Measurements from ENCODE around the gene TPSG1.

Gene TPSG1

DNA sequence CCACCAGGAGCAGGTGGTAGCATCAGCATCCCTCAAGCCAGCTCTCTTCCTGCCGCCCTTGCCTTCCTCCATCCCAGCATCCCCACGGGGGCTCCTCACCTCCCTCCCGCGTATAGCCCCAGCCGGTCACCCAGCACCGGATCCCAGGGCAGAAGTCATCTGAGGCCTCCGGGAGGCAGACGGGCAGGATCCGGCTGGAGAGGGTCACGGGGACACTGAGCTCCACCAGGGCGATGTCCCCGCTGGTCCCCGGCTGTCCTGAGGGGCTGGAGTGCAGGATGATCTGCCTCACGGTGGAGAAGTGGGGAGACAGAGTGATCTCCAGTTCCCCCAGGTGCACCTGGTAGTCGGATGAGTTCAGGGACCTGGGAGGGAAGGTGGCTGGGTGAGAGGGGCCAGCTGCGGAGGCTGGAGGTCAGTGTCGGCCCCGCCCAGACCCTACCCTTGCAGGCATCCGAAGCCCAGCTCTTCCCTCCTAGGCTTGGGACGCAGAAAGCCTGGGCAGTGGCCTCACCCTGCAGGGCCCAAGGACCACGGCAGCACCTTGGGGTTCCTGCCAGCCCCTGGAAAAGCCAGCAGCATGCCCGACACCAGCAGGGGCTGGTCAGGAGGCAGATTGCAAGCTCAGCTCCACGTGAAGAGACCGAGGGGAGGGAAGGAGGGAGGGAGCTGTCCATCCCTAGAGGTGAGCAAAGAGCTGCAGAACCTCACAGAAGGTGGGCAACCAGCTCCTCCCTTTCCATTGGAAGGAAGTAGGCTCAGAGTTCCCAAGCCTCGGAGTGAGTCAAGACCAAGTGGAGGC is 2.3 kb downstream of the TPSG1 start:
- H3K9me3 Mint-ChIP-seq, result no peaks in the 10 kb centered on the region
- H3K4me3 Mint-ChIP-seq, result no peak overlapping the region
- H3K27ac Mint-ChIP-seq, result no peak overlapping the region
- TF ChIP-seq, protein P1, sequence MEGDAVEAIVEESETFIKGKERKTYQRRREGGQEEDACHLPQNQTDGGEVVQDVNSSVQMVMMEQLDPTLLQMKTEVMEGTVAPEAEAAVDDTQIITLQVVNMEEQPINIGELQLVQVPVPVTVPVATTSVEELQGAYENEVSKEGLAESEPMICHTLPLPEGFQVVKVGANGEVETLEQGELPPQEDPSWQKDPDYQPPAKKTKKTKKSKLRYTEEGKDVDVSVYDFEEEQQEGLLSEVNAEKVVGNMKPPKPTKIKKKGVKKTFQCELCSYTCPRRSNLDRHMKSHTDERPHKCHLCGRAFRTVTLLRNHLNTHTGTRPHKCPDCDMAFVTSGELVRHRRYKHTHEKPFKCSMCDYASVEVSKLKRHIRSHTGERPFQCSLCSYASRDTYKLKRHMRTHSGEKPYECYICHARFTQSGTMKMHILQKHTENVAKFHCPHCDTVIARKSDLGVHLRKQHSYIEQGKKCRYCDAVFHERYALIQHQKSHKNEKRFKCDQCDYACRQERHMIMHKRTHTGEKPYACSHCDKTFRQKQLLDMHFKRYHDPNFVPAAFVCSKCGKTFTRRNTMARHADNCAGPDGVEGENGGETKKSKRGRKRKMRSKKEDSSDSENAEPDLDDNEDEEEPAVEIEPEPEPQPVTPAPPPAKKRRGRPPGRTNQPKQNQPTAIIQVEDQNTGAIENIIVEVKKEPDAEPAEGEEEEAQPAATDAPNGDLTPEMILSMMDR (IDR thresholded peaks at IDR 0.05; ENCODE audit: unreplicated experiment in 3 of 3), result no peak
- H3K4me1 Mint-ChIP-seq, result peaks cover 5% of the 10 kb centered on the region
- peaks cover 7% of the 10 kb centered on the region for H3K27me3 Mint-ChIP-seq (ENCODE audit: low read depth)
- H3K36me3 Mint-ChIP-seq (ENCODE audit: low read depth), result peaks cover 9% of the 10 kb centered on the region

DNA sequence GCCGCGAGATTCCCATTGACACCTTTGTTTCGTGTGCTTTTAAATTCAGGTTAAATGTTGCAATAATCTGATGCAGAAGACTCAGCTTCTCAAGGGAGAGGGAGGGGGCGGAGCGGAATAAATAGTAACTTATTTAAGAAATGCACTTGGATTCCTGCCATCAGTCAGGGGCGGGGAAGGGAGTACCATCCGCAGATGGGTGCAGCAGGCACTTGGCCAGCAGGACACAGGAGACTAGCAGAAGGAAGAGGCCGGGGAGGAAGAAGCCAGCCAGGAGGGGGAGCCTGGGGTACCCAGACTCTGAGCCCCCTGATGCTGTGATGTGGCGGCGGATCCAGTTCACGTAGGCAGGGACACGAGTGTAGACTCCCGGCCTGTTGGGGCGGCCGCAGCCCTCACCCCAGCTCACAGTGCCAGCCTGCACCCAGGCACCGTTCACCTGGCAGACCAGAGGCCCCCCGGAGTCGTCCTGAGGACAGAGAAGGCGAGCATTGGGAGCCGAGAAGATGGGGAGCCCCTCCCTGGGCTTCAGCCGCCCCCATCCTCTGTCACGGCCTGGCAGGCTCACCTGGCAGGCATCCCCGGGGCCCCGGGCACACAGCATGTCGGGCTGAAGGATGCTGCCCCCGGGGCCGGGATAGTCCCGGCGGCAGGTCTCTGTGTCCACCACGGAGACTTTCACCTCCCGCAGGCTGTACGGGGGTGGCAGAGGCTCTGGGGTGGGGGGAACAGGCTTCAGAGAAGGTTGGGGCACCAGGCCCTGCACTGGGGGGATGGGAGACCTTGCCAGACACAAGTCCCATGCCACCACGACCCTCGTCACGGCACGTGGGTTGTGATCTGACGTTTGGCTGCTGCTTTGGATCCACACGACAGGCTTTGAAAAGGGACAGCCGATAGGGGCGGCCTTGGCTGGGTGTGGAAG is 3.2 kb downstream of the TPSG1 start:
- H3K27me3 Mint-ChIP-seq (ENCODE audit: low read depth), result peaks cover 7% of the 10 kb centered on the region
- H3K4me1 Mint-ChIP-seq, result peaks cover 5% of the 10 kb centered on the region
- TF ChIP-seq, protein P1 (IDR thresholded peaks at IDR 0.05; ENCODE audit: unreplicated experiment in 3 of 3), result no peak
- no peak overlapping the region for H3K27ac Mint-ChIP-seq
- peaks cover 9% of the 10 kb centered on the region for H3K36me3 Mint-ChIP-seq (ENCODE audit: low read depth)
- no peak overlapping the region for H3K4me3 Mint-ChIP-seq
- H3K9me3 Mint-ChIP-seq, result no peaks in the 10 kb centered on the region

DNA sequence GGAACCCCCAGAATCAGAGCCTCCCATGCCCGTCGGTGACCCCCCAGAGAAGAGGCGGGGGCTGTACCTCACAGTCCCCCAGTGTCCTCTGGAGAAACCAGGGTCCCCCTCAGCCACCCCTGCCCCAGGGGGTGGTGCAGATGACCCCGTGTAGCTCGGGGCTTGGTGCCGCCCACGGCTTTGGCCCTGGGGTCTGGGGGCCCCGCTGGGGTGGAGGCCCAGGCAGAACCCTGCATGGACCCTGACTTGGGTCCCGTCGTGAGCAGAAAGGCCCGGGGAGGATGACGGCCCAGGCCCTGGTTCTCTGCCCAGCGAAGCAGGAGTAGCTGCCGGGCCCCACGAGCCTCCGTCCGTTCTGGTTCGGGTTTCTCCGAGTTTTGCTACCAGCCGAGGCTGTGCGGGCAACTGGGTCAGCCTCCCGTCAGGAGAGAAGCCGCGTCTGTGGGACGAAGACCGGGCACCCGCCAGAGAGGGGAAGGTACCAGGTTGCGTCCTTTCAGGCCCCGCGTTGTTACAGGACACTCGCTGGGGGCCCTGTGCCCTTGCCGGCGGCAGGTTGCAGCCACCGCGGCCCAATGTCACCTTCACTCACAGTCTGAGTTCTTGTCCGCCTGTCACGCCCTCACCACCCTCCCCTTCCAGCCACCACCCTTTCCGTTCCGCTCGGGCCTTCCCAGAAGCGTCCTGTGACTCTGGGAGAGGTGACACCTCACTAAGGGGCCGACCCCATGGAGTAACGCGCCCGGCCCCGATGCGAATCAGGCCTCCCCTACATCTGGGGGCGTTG is 4.0 kb downstream of the TPSG1 start:
- H3K27ac Mint-ChIP-seq, result no peak overlapping the region
- H3K4me3 Mint-ChIP-seq, result no peak overlapping the region
- peaks cover 5% of the 10 kb centered on the region for H3K4me1 Mint-ChIP-seq
- H3K9me3 Mint-ChIP-seq, result no peaks in the 10 kb centered on the region
- TF ChIP-seq, protein P1 (IDR thresholded peaks at IDR 0.05; ENCODE audit: unreplicated experiment in 3 of 3), result no peak
- H3K36me3 Mint-ChIP-seq (ENCODE audit: low read depth), result peaks cover 9% of the 10 kb centered on the region
- peaks cover 7% of the 10 kb centered on the region for H3K27me3 Mint-ChIP-seq (ENCODE audit: low read depth)

DNA sequence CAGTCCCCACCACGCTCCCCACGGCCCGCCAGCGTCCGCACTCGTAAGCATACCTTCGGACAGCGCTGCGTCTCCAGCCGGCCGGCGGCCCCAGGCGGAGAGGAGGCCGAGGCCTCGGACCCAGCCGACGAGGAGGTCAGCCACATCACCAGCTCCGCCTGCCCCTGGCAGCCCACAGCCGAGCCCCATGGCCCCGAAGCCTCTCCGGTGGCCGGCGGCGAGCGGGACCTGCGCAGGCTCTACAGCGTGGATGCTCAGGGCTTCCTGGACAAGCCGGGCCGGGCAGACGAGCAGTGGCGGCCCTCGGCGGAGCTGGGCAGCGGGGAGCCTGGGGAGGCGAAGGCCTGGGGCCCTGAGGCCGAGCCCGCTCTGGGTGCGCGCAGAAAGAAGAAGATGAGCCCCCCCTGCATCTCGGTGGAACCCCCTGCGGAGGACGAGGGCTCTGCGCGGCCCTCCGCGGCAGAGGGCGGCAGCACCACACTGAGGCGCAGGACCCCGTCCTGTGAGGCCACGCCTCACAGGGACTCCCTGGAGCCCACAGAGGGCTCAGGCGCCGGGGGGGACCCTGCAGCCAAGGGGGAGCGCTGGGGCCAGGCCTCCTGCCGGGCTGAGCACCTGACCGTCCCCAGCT is 4.9 kb downstream of the TPSG1 start:
- TF ChIP-seq, protein P1 (IDR thresholded peaks at IDR 0.05; ENCODE audit: unreplicated experiment in 3 of 3), result no peak
- H3K4me1 Mint-ChIP-seq, result peaks cover 5% of the 10 kb centered on the region
- H3K9me3 Mint-ChIP-seq, result no peaks in the 10 kb centered on the region
- peaks cover 9% of the 10 kb centered on the region for H3K36me3 Mint-ChIP-seq (ENCODE audit: low read depth)
- H3K27me3 Mint-ChIP-seq (ENCODE audit: low read depth), result peaks cover 7% of the 10 kb centered on the region
- no peak overlapping the region for H3K27ac Mint-ChIP-seq
- no peak overlapping the region for H3K4me3 Mint-ChIP-seq

DNA sequence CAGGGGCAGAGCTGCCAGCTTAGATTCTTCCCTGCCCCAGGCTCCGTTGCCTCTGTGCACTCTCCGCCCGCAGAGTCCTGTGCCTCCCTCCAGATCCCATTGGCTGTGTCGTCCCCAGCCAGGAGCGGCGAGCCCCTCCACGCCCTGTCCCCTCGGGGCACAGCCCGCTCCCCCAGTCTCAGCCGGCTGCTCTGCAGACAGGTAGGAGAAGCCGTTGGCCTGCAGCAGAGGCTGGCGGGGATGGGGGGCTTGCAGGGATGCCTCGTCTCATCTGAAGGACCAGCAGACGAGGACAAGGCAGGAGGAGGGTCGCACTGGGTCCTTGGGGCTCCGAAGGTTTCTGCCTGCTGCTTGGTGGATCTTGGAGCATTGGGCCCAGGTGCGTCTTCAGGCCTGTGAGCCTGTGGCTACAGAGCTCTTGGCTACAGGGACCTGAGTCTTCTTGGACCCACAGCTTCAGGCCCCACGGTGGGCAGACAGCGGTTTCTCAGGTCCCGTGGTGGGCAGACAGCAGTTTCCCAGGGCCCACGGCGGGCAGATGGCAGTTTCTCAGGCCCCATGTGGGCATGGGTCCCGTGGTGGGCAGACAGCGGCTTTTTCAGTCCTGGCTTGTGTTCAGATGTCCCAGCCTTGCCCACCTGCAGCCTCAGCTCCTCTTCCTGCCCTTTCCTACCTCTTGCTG is 6.0 kb downstream of the TPSG1 start:
- H3K36me3 Mint-ChIP-seq (ENCODE audit: low read depth), result peaks cover 9% of the 10 kb centered on the region
- no peaks in the 10 kb centered on the region for H3K9me3 Mint-ChIP-seq
- TF ChIP-seq, protein P1 (IDR thresholded peaks at IDR 0.05; ENCODE audit: unreplicated experiment in 3 of 3), result no peak
- no peak overlapping the region for H3K27ac Mint-ChIP-seq
- peaks cover 7% of the 10 kb centered on the region for H3K27me3 Mint-ChIP-seq (ENCODE audit: low read depth)
- no peak overlapping the region for H3K4me3 Mint-ChIP-seq
- H3K4me1 Mint-ChIP-seq, result peaks cover 5% of the 10 kb centered on the region
